Measurements from ENCODE around the gene ABHD14A.

GRCh38 chr3:51982838-51983577 is 8.1 kb downstream of the ABHD14A start, which contains the start of gene ACY1:
- TF ChIP-seq USF2 (IDR thresholded peaks at IDR 0.05; ENCODE audit: low read depth, low read length) (peak; percentile 73), USF2 (CRISPR knock-in tag; IDR thresholded peaks at IDR 0.05; ENCODE audit: borderline replicate concordance) (peak; percentile 83), MEF2D (CRISPR knock-in tag; IDR thresholded peaks at IDR 0.05) (no peak; the same call in 1 of the 2 replicates), CTCF (CRISPR knock-in tag; IDR thresholded peaks at IDR 0.05) (no peak), EEA1 (CRISPR knock-in tag; IDR thresholded peaks at IDR 0.05; ENCODE audit: borderline replicate concordance) (0 out of 2 replicates have a peak, but pooled peaks have one; percentile 21), ZFP36 (IDR thresholded peaks at IDR 0.05; ENCODE audit: borderline replicate concordance, low read depth, low read length, partially characterized antibody) (no peak), SRF (IDR thresholded peaks at IDR 0.05; ENCODE audit: low read depth, low read length) (no peak), SIX4 (CRISPR knock-in tag; IDR thresholded peaks at IDR 0.05) (no peak; the same call in 1 of the 2 replicates), PBX2 (CRISPR knock-in tag; IDR thresholded peaks at IDR 0.05) (no peak), SMARCC2 (IDR thresholded peaks at IDR 0.05) (no peak)

All from HepG2 (cell line).